ENCODE measurements around the gene CERT1.

The CERT1 gene

DNA sequence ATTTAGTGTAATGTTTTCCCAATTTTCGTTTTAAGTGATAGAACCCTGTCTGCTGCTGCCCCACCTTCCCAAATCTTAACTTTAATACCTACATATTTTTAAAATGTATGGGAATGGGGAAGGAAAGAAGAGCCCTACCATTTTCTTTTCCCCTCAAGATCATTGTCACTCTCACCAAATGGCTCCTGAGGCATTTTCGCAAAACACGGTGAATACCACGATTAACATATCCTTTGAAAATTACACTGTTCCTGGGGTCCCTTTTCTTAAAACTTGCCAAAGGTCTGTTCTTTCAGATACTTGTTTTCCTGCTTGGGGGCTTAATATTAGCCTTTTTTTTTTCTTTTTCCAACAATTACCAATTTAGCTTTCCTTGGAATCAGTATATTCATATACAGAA is 36.1 kb downstream of the CERT1 start:
- no peaks in the 10 kb centered on the region for H3K27me3 Mint-ChIP-seq
- no peak for DNase-seq
- CTCF ChIA-PET, result no interaction called here
- H3K4me3 Mint-ChIP-seq, result no peak overlapping the region
- no peak overlapping the region for H3K27ac Mint-ChIP-seq
- H3K4me1 Mint-ChIP-seq, result no peaks in the 10 kb centered on the region
- peaks cover 11% of the 10 kb centered on the region for H3K36me3 Mint-ChIP-seq
- H3K9me3 Mint-ChIP-seq, result peaks cover 5% of the 10 kb centered on the region

DNA sequence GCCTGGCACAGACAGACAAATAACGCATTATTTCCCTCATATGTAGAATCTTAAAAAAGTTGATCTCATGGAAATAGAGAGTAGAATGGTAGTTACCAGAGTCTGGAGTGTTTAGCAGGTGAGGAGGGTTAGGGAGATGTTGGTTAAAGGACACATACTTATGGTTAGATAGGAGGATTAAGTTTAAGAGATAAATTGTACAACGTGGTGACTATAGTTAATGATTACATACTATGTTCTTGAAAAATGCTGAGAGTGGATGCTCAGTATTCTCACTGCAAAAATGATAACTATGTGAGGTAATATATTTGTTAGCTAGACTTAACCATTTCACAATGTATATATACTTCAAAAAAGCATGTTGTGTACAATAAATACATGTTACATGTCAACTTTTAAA is 38.0 kb downstream of the CERT1 start:
- H3K27ac Mint-ChIP-seq, result no peak overlapping the region
- CTCF ChIA-PET, result no interaction called here
- H3K36me3 Mint-ChIP-seq, result peaks cover 14% of the 10 kb centered on the region
- no peak for DNase-seq
- no peaks in the 10 kb centered on the region for H3K27me3 Mint-ChIP-seq
- no peaks in the 10 kb centered on the region for H3K4me1 Mint-ChIP-seq
- H3K9me3 Mint-ChIP-seq, result peaks cover 18% of the 10 kb centered on the region
- no peak overlapping the region for H3K4me3 Mint-ChIP-seq

- no peak overlapping the region for H3K27ac Mint-ChIP-seq
- no peak for DNase-seq
- H3K27me3 Mint-ChIP-seq, result no peaks in the 10 kb centered on the region
- H3K4me3 Mint-ChIP-seq, result no peak overlapping the region
- CTCF ChIA-PET, result no interaction called here
- peaks cover 22% of the 10 kb centered on the region for H3K9me3 Mint-ChIP-seq
- no peaks in the 10 kb centered on the region for H3K4me1 Mint-ChIP-seq
- peaks cover 18% of the 10 kb centered on the region for H3K36me3 Mint-ChIP-seq
These were observed 38.5 kb downstream of the CERT1 start for GRCh38 chr5:75472973-75473372.

GRCh38 chr5:75471193-75471592 is 40.2 kb downstream of the CERT1 start:
- Mint-ChIP-seq H3K9me3 (peaks cover 26% of the 10 kb centered on the region), H3K4me1 (peaks cover 7% of the 10 kb centered on the region), H3K27ac (no peak overlapping the region), H3K4me3 (no peak overlapping the region), H3K36me3 (peaks cover 25% of the 10 kb centered on the region), H3K27me3 (no peaks in the 10 kb centered on the region)
- CTCF ChIA-PET, result no interaction called here
- DNase-seq, result no peak

DNA sequence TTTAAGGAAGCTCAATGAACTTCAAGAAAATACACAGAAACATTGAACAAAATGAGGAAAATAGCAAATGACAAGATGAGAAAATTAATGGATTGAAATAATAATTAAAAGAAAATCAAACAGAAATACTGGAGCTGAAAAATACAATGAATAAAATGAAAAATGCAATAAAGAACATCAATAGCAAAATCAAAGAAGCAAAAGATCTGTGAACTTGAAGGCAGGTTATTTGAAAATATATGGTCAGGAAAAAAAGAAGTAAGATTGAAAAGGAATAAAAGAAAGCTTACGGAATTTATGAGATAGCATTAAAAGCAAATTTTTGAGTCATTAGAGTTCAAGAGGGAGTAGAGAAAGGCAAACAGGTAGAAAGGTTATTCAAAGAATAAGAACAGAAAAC is 42.4 kb downstream of the CERT1 start:
- no peak for DNase-seq
- Mint-ChIP-seq H3K4me1 (peaks cover 14% of the 10 kb centered on the region), H3K4me3 (no peak overlapping the region), H3K36me3 (peaks cover 22% of the 10 kb centered on the region), H3K9me3 (peaks cover 26% of the 10 kb centered on the region), H3K27me3 (no peaks in the 10 kb centered on the region), H3K27ac (no peak overlapping the region)
- CTCF ChIA-PET, result no interaction called here

DNA sequence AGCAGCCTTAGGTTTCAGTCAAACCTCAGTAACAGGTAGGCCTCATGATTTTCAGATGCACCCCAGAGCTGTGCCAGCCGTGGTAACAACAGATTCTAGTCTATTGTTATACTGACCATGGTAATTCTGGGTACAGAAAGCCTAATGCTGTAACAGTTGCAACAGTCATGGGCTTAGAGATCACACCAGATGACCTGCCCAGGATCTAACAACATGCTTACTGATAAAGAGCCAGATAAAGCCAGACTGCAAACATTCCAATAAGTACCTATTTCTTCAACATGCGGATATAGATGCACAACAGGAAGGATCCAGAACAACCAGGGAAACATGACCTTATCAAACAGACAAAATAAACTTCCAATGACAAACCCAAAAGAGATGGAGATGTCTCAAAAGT is 42.8 kb downstream of the CERT1 start:
- CTCF ChIA-PET, result no interaction called here
- Mint-ChIP-seq H3K27ac (no peak overlapping the region), H3K4me3 (no peak overlapping the region), H3K4me1 (peaks cover 17% of the 10 kb centered on the region), H3K27me3 (no peaks in the 10 kb centered on the region), H3K9me3 (peaks cover 26% of the 10 kb centered on the region), H3K36me3 (peaks cover 23% of the 10 kb centered on the region)
- no peak for DNase-seq

GRCh38 chr5:75466006-75466716 is 45.3 kb downstream of the CERT1 start:
- no peak overlapping the region for H3K27ac Mint-ChIP-seq
- peaks cover 29% of the 10 kb centered on the region for H3K4me1 Mint-ChIP-seq
- H3K9me3 Mint-ChIP-seq, result peaks cover 29% of the 10 kb centered on the region
- H3K36me3 Mint-ChIP-seq, result peaks cover 31% of the 10 kb centered on the region
- no peaks in the 10 kb centered on the region for H3K27me3 Mint-ChIP-seq
- CTCF ChIA-PET, result no interaction called here
- DNase-seq, result no peak
- no peak overlapping the region for H3K4me3 Mint-ChIP-seq

- H3K27ac Mint-ChIP-seq, result no peak overlapping the region
These were observed 45.9 kb downstream of the CERT1 start for GRCh38 chr5:75465480-75465879.

GRCh38 chr5:75463726-75464125 is 47.7 kb downstream of the CERT1 start:
- no peak for DNase-seq
- H3K4me3 Mint-ChIP-seq, result no peak overlapping the region
- H3K27ac Mint-ChIP-seq, result no peak overlapping the region
- peaks cover 29% of the 10 kb centered on the region for H3K4me1 Mint-ChIP-seq
- peaks cover 30% of the 10 kb centered on the region for H3K36me3 Mint-ChIP-seq
- H3K9me3 Mint-ChIP-seq, result peaks cover 13% of the 10 kb centered on the region
- no peaks in the 10 kb centered on the region for H3K27me3 Mint-ChIP-seq
- CTCF ChIA-PET, result no interaction called here

More at GRCh38 chr5:75465480-75465879, 45.9 kb downstream of the CERT1 start:
- Mint-ChIP-seq H3K4me3 (no peak overlapping the region), H3K4me1 (peaks cover 29% of the 10 kb centered on the region), H3K9me3 (peaks cover 25% of the 10 kb centered on the region), H3K36me3 (peaks cover 31% of the 10 kb centered on the region), H3K27me3 (no peaks in the 10 kb centered on the region)
- CTCF ChIA-PET, result no interaction called here
- no peak for DNase-seq

GRCh38 chr5:75461679-75462078 is 49.8 kb downstream of the CERT1 start:
- H3K4me1 Mint-ChIP-seq, result peaks cover 27% of the 10 kb centered on the region
- H3K27ac Mint-ChIP-seq, result no peak overlapping the region
- H3K27me3 Mint-ChIP-seq, result no peaks in the 10 kb centered on the region
- peaks cover 23% of the 10 kb centered on the region for H3K36me3 Mint-ChIP-seq
- peaks cover 3% of the 10 kb centered on the region for H3K9me3 Mint-ChIP-seq
- CTCF ChIA-PET, result interaction anchor here (1.0 kb wide), 1 partner anchor 48 kb away, joined by 3 read pairs; no protein-coding TSS in a partner anchor
- DNase-seq, result no peak
- H3K4me3 Mint-ChIP-seq, result no peak overlapping the region

GRCh38 chr5:75460942-75461610 is 50.4 kb downstream of the CERT1 start:
- H3K4me1 Mint-ChIP-seq, result peaks cover 21% of the 10 kb centered on the region
- H3K4me3 Mint-ChIP-seq, result no peak overlapping the region
- DNase-seq, result no peak
- no peaks in the 10 kb centered on the region for H3K27me3 Mint-ChIP-seq
- H3K9me3 Mint-ChIP-seq, result peaks cover 3% of the 10 kb centered on the region
- CTCF ChIA-PET, result interaction anchor here (1.0 kb wide), 1 partner anchor 48 kb away, joined by 3 read pairs; no protein-coding TSS in a partner anchor
- H3K36me3 Mint-ChIP-seq, result peaks cover 20% of the 10 kb centered on the region
- H3K27ac Mint-ChIP-seq, result peak overlapping the region; percentile 31

DNA sequence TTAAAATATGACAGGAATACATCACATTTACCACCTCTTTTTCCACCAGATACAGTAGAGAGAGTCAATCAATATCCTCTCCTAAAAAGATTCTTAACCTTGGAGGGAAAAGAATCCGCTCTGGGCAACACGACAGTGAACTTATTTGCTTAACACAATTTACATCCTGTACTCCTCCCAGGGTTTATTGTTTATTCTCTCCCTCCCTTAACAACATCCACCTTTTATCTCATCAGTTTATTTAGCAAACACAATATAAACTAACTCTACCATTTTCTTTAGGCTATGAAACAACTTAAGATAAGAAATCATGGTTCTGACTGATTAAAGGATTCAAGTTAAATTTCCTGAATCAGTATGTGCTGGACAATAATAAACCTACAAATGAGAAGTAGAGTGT is 50.9 kb downstream of the CERT1 start:
- H3K27me3 Mint-ChIP-seq, result no peaks in the 10 kb centered on the region
- no peak overlapping the region for H3K4me3 Mint-ChIP-seq
- peaks cover 22% of the 10 kb centered on the region for H3K36me3 Mint-ChIP-seq
- CTCF ChIA-PET, result interaction anchor here (1.0 kb wide), 1 partner anchor 49 kb away, joined by 3 read pairs; no protein-coding TSS in a partner anchor
- DNase-seq, result no peak
- peaks cover 17% of the 10 kb centered on the region for H3K4me1 Mint-ChIP-seq
- peak overlapping the region; percentile 31 for H3K27ac Mint-ChIP-seq
- peaks cover 3% of the 10 kb centered on the region for H3K9me3 Mint-ChIP-seq

GRCh38 chr5:75457691-75458090 is 53.7 kb downstream of the CERT1 start:
- Mint-ChIP-seq H3K36me3 (peaks cover 40% of the 10 kb centered on the region), H3K27ac (no peak overlapping the region), H3K9me3 (peaks cover 3% of the 10 kb centered on the region), H3K4me1 (peaks cover 7% of the 10 kb centered on the region), H3K27me3 (no peaks in the 10 kb centered on the region), H3K4me3 (no peak overlapping the region)
- DNase-seq, result no peak
- CTCF ChIA-PET, result no interaction called here

GRCh38 chr5:75457161-75457560 is 54.3 kb downstream of the CERT1 start:
- DNase-seq, result no peak
- H3K36me3 Mint-ChIP-seq, result peaks cover 36% of the 10 kb centered on the region
- no peaks in the 10 kb centered on the region for H3K27me3 Mint-ChIP-seq
- CTCF ChIA-PET, result no interaction called here
- peaks cover 4% of the 10 kb centered on the region for H3K4me1 Mint-ChIP-seq
- no peak overlapping the region for H3K27ac Mint-ChIP-seq
- H3K9me3 Mint-ChIP-seq, result no peaks in the 10 kb centered on the region
- no peak overlapping the region for H3K4me3 Mint-ChIP-seq

DNA sequence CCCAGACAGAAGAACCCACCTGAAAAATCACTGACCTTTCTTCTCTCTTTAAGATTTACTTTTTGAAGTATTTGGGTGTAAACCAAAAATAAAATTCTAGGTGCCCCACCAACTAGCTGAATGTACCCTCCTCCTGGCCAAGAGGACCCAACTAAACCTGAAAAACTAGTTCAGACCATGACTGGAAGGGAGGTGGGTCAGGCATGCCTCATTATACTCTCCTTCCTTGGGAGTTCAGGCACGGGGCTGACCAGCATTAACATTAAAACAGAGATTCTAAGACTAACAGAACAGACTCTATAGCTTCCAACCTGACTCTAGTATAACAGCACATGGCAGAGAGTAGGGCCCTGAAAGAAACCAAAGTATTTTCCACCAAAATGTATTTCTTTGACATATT is 61.4 kb downstream of the CERT1 start:
- Mint-ChIP-seq H3K9me3 (peaks cover 24% of the 10 kb centered on the region), H3K4me3 (no peak overlapping the region)
- CTCF ChIA-PET, result no interaction called here

More for the DNA sequence above, 61.4 kb downstream of the CERT1 start:
- Mint-ChIP-seq H3K4me1 (no peaks in the 10 kb centered on the region), H3K27ac (no peak overlapping the region), H3K27me3 (no peaks in the 10 kb centered on the region), H3K36me3 (peaks cover 55% of the 10 kb centered on the region)
- DNase-seq, result no peak
